ENCODE data around the gene RRBP1.

RRBP1 gene

DNA sequence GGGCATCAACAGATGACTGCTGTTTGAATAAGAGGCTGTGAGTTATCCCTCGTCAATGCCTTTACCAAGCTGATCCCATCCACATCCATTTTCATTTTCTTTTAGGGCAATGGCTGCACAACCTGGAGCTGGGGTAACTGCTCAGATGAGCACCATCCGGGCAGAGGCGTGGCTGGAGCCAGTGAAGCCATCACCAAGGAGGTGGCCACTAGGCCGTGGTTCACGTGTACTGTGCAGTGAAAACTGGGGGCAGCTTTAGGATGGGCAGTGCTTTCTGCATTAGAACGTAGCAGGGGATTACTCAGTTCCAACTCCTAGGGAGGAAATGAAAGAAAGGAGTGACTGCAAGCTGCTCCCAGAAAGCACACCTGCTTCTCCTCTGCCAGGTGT is 51.2 kb downstream of the RRBP1 start:
- Histone ChIP-seq H3F3A (ENCODE audit: low read depth) (no peaks in the 10 kb centered on the region), H3K9ac (ENCODE audit: low read depth, low read length, poor library complexity, severe bottlenecking) (no peak overlapping the region), H3K36me3 (ENCODE audit: insufficient read depth, low read length) (peaks cover 88% of the 10 kb centered on the region; the same call in 1 of the 2 replicates)

GRCh38 chr20:17630151-17630805 is 51.8 kb downstream of the RRBP1 start:
- no peaks in the 10 kb centered on the region for H3K9me3 ChIP-seq (ENCODE audit: insufficient read depth, low read depth, low read length)
- H3K4me3 ChIP-seq (ENCODE audit: low read length, poor library complexity, severe bottlenecking): no peak overlapping the region
- no peaks in the 10 kb centered on the region for H3F3A ChIP-seq (ENCODE audit: low read depth)
- no peaks in the 10 kb centered on the region for H3K79me2 ChIP-seq (ENCODE audit: insufficient read depth, low read length)
- H3K4me2 ChIP-seq (ENCODE audit: low read depth, low read length, poor library complexity, severe bottlenecking): no peak overlapping the region
- H3K9me2 ChIP-seq (replicated peaks; ENCODE audit: low read depth, low read length): no peaks in the 10 kb centered on the region
- no peaks in the 10 kb centered on the region for H4K20me1 ChIP-seq (ENCODE audit: insufficient read depth, low read length, poor library complexity, severe bottlenecking)
- no peaks in the 10 kb centered on the region for H3K27me3 ChIP-seq (ENCODE audit: insufficient read depth, low read length, poor library complexity, severe bottlenecking)
- H3K36me3 ChIP-seq (ENCODE audit: insufficient read depth, low read length): peaks cover 86% of the 10 kb centered on the region; the same call in 1 of the 2 replicates
- TF ChIP-seq CTCF (conservative IDR thresholded peaks at IDR 0.05; ENCODE audit: low read length) (no peak), EZH2phosphoT487 (IDR thresholded peaks at IDR 0.05; ENCODE audit: borderline replicate concordance) (no peak)
- H3K4me1 ChIP-seq (ENCODE audit: insufficient read depth, low read length, poor library complexity, severe bottlenecking): no peaks in the 10 kb centered on the region
- H2AFZ ChIP-seq (ENCODE audit: low read length): no peak overlapping the region
- no peak overlapping the region for H3K9ac ChIP-seq (ENCODE audit: low read depth, low read length, poor library complexity, severe bottlenecking)

More for the DNA sequence above, 51.2 kb downstream of the RRBP1 start:
- Histone ChIP-seq H3K27me3 (ENCODE audit: insufficient read depth, low read length, poor library complexity, severe bottlenecking) (no peaks in the 10 kb centered on the region), H4K20me1 (ENCODE audit: insufficient read depth, low read length, poor library complexity, severe bottlenecking) (no peaks in the 10 kb centered on the region), H3K9me3 (ENCODE audit: insufficient read depth, low read depth, low read length) (no peaks in the 10 kb centered on the region), H3K4me3 (ENCODE audit: low read length, poor library complexity, severe bottlenecking) (no peak overlapping the region), H3K4me2 (ENCODE audit: low read depth, low read length, poor library complexity, severe bottlenecking) (no peak overlapping the region), H3K9me2 (replicated peaks; ENCODE audit: low read depth, low read length) (no peaks in the 10 kb centered on the region), H3K79me2 (ENCODE audit: insufficient read depth, low read length) (no peaks in the 10 kb centered on the region), H2AFZ (ENCODE audit: low read length) (no peak overlapping the region), H3K4me1 (ENCODE audit: insufficient read depth, low read length, poor library complexity, severe bottlenecking) (no peaks in the 10 kb centered on the region)
- TF ChIP-seq CTCF (conservative IDR thresholded peaks at IDR 0.05; ENCODE audit: low read length): no peak
- TF ChIP-seq EZH2phosphoT487 (IDR thresholded peaks at IDR 0.05; ENCODE audit: borderline replicate concordance): no peak

DNA sequence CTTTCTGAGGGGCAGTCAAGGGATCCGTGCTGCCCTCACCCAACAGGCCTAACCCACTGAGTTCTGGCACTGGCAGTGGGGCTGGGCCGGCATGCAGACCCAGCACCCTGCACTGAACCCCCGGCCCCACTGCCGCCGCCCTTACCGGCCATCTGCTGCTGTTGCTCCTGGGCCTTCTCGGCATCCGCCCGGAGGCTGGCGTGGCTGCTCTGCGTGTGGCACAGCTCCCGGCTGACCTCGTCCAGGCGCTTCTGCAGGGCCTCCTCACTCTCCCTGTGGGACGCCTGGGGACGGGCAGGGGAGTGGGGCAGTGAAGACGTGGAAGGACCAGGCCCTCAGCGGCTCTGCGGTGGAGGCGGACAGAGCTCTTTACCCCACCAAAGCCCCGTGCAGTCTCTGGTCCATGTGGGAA is 52.4 kb downstream of the RRBP1 start:
- peaks cover 86% of the 10 kb centered on the region; the same call in 1 of the 2 replicates for H3K36me3 ChIP-seq (ENCODE audit: insufficient read depth, low read length)
- no peaks in the 10 kb centered on the region for H3K4me1 ChIP-seq (ENCODE audit: insufficient read depth, low read length, poor library complexity, severe bottlenecking)
- H3K4me3 ChIP-seq (ENCODE audit: low read length, poor library complexity, severe bottlenecking): no peak overlapping the region
- H2AFZ ChIP-seq (ENCODE audit: low read length): no peak overlapping the region
- H3K4me2 ChIP-seq (ENCODE audit: low read depth, low read length, poor library complexity, severe bottlenecking): no peak overlapping the region
- H3F3A ChIP-seq (ENCODE audit: low read depth): no peaks in the 10 kb centered on the region
- H3K9me2 ChIP-seq (replicated peaks; ENCODE audit: low read depth, low read length): no peaks in the 10 kb centered on the region
- no peaks in the 10 kb centered on the region for H3K27me3 ChIP-seq (ENCODE audit: insufficient read depth, low read length, poor library complexity, severe bottlenecking)
- TF ChIP-seq EZH2phosphoT487 (IDR thresholded peaks at IDR 0.05; ENCODE audit: borderline replicate concordance): no peak
- no peak for TF ChIP-seq CTCF (conservative IDR thresholded peaks at IDR 0.05; ENCODE audit: low read length)
- no peaks in the 10 kb centered on the region for H4K20me1 ChIP-seq (ENCODE audit: insufficient read depth, low read length, poor library complexity, severe bottlenecking)
- H3K9ac ChIP-seq (ENCODE audit: low read depth, low read length, poor library complexity, severe bottlenecking): no peak overlapping the region
- H3K9me3 ChIP-seq (ENCODE audit: insufficient read depth, low read depth, low read length): no peaks in the 10 kb centered on the region
- H3K79me2 ChIP-seq (ENCODE audit: insufficient read depth, low read length): no peaks in the 10 kb centered on the region
